Loucy (cell line): ENCODE data around the gene MCAT.

ENCODE experiments used
- H2AFZ ChIP-seq: fragments of 200-600 bp; sonication (generic); 2 replicates; pipeline ENCODE4 v1.6.0; 2016; ENCODE audit warnings: antibody characterized with exemption, mild to moderate bottlenecking, low read length, moderate library complexity
- H3F3A ChIP-seq: fragments of 200-600 bp; 2 replicates; pipeline ENCODE4 v1.6.0; 2016; ENCODE audit warnings: antibody characterized with exemption, low read depth, mild to moderate bottlenecking
- H3K27me3 ChIP-seq: fragments of 200-600 bp; sonication (generic); 2 replicates; pipeline ENCODE4 v1.6.1; 2014; ENCODE audit warnings: low read length, mild to moderate bottlenecking; ENCODE audit not compliant: insufficient read depth, poor library complexity, severe bottlenecking
- H3K36me3 ChIP-seq: fragments of 200-600 bp; sonication (generic); 2 replicates; pipeline ENCODE4 v1.6.1; 2016; ENCODE audit warnings: low read length; ENCODE audit not compliant: insufficient read depth
- H3K4me1 ChIP-seq: fragments of 200-600 bp; sonication (generic); 2 replicates; pipeline ENCODE4 v1.5.1; 2014; ENCODE audit warnings: low read length, mild to moderate bottlenecking; ENCODE audit not compliant: insufficient read depth, poor library complexity, severe bottlenecking
- H3K4me2 ChIP-seq: fragments of 200-600 bp; sonication (generic); 2 replicates; pipeline ENCODE4 v1.6.0; 2014; ENCODE audit warnings: antibody characterized with exemption, low read length, low read depth, mild to moderate bottlenecking; ENCODE audit not compliant: poor library complexity, severe bottlenecking
- H3K4me3 ChIP-seq: fragments of 200-600 bp; sonication (generic); 2 replicates; pipeline ENCODE4 v1.5.1; 2014; ENCODE audit warnings: low read length, mild to moderate bottlenecking, mixed read lengths; ENCODE audit not compliant: poor library complexity, severe bottlenecking
- H3K79me2 ChIP-seq: fragments of 200-600 bp; sonication (generic); 2 replicates; pipeline ENCODE4 v1.6.1; 2014; ENCODE audit warnings: low read length; ENCODE audit not compliant: insufficient read depth
- H3K9ac ChIP-seq: fragments of 200-600 bp; sonication (generic); 2 replicates; pipeline ENCODE4 v1.6.0; 2014; ENCODE audit warnings: mild to moderate bottlenecking, low read depth, low read length, moderate library complexity; ENCODE audit not compliant: poor library complexity, severe bottlenecking
- H3K9me2 ChIP-seq: fragments of 200-600 bp; sonication (generic); replicated peaks from 2 replicates; pipeline ENCODE4 v1.6.1; 2016; ENCODE audit warnings: low read depth, low read length, mixed read lengths
- H3K9me3 ChIP-seq: fragments of 200-600 bp; sonication (generic); 2 replicates; pipeline ENCODE4 v1.6.1; 2014; ENCODE audit warnings: mild to moderate bottlenecking, antibody characterized with exemption, low read length, low read depth; ENCODE audit not compliant: insufficient read depth
- H4K20me1 ChIP-seq: fragments of 200-600 bp; sonication (generic); 2 replicates; pipeline ENCODE4 v1.6.0; 2014; ENCODE audit warnings: antibody characterized with exemption, low read length, mild to moderate bottlenecking; ENCODE audit not compliant: insufficient read depth, poor library complexity, severe bottlenecking
- CTCF ChIP-seq: fragments of 200-600 bp; sonication (generic); conservative IDR thresholded peaks from 2 replicates; pipeline ENCODE4 v1.5.1; 2014; ENCODE audit warnings: mild to moderate bottlenecking, antibody characterized with exemption, low read length
- EZH2phosphoT487 ChIP-seq: fragments of 200-600 bp; IDR thresholded peaks from 2 replicates; pipeline ENCODE4 v1.6.1; 2018; ENCODE audit warnings: antibody characterized with exemption, mild to moderate bottlenecking, moderate library complexity, borderline replicate concordance

The MCAT gene

GRCh38 chr22:43153899-43154298, 10.7 kb upstream of the MCAT start:
- Histone ChIP-seq H3K9ac (no peak overlapping the region), H3F3A (no peaks in the 10 kb centered on the region), H3K4me2 (peak overlapping the region; percentile 31), H3K36me3 (no peaks in the 10 kb centered on the region), H3K4me3 (no peak overlapping the region), H3K9me2 (no peaks in the 10 kb centered on the region), H4K20me1 (no peaks in the 10 kb centered on the region), H2AFZ (no peak overlapping the region), H3K79me2 (peaks cover 26% of the 10 kb centered on the region), H3K4me1 (peaks cover 27% of the 10 kb centered on the region), H3K27me3 (no peaks in the 10 kb centered on the region), H3K9me3 (no peaks in the 10 kb centered on the region)
- TF ChIP-seq EZH2phosphoT487 (no peak), CTCF (no peak)

- Histone ChIP-seq H3K79me2 (peaks cover 26% of the 10 kb centered on the region), H3K9me3 (no peaks in the 10 kb centered on the region), H3K4me1 (peaks cover 39% of the 10 kb centered on the region), H3K9ac (peak overlapping the region; percentile 90), H3K9me2 (no peaks in the 10 kb centered on the region), H3K4me3 (peak overlapping the region; percentile 93), H2AFZ (peak overlapping the region; percentile 65), H3F3A (no peaks in the 10 kb centered on the region), H4K20me1 (no peaks in the 10 kb centered on the region), H3K4me2 (peak overlapping the region; percentile 92), H3K27me3 (no peaks in the 10 kb centered on the region), H3K36me3 (no peaks in the 10 kb centered on the region)
- TF ChIP-seq CTCF (no peak), EZH2phosphoT487 (no peak)
Measured at GRCh38 chr22:43152357-43153071, 9.3 kb upstream of the MCAT start.

GRCh38 chr22:43152003-43152356, 8.8 kb upstream of the MCAT start:
- Histone ChIP-seq H4K20me1 (no peaks in the 10 kb centered on the region), H3K4me1 (peaks cover 43% of the 10 kb centered on the region), H3K9ac (peak overlapping the region; percentile 90), H3K4me3 (peak overlapping the region; percentile 93), H3K9me3 (no peaks in the 10 kb centered on the region), H3F3A (no peaks in the 10 kb centered on the region), H3K79me2 (peaks cover 26% of the 10 kb centered on the region), H3K9me2 (no peaks in the 10 kb centered on the region), H3K36me3 (no peaks in the 10 kb centered on the region), H3K4me2 (peak overlapping the region; percentile 92), H3K27me3 (no peaks in the 10 kb centered on the region), H2AFZ (peak overlapping the region; percentile 65)
- TF ChIP-seq CTCF (no peak), EZH2phosphoT487 (no peak)
